OCI-LY7 (cell line): ENCODE results near the gene SRBD1. TPM values are rescaled to one million over a fixed set of nuclear protein-coding genes. Genes with fewer than 3 reads are reported as not detected.

Experiments used
- BruUV-seq: library from RNA; stranded (reverse); fragments of 400-500 nt; replicated peaks from 2 replicates; lab custom pipeline; 2021; lab: Mats Ljungman, UMichigan
- CTCF ChIA-PET: fragments of 300-600 bp; sonication (Branson Sonifier 250); formaldehyde crosslinking; loops from one replicate; lab custom pipeline; 2022; ENCODE audit warnings: antibody characterized with exemption; ENCODE audit not compliant: unreplicated experiment; lab: Charles Lee
- POLR2A ChIA-PET: fragments of 300-600 bp; sonication (Branson Sonifier 250); formaldehyde crosslinking; loops from one replicate; lab custom pipeline; 2022; ENCODE audit warnings: antibody characterized with exemption; lab: Charles Lee
- DNase-seq: peaks from one replicate; pipeline ENCODE4 v3.0.0-alpha.2; 2015; ENCODE audit warnings: low spot score
- H2AFZ ChIP-seq: fragments of 200-600 bp; sonication (generic), shearing (Covaris generic); 2 replicates; pipeline ENCODE4 v1.6.1; 2014; ENCODE audit warnings: mild to moderate bottlenecking, antibody characterized with exemption, low read length, moderate library complexity
- H3K27ac ChIP-seq: fragments of 200-600 bp; sonication (generic); 2 replicates; pipeline ENCODE4 v1.5.1; 2014; ENCODE audit warnings: mixed run types, low read depth, mild to moderate bottlenecking, moderate library complexity, low read length, inconsistent platforms; ENCODE audit not compliant: poor library complexity, severe bottlenecking
- H3K36me3 ChIP-seq: fragments of 200-600 bp; sonication (generic); 2 replicates; pipeline ENCODE4 v1.6.1; 2014; ENCODE audit warnings: mild to moderate bottlenecking, antibody characterized with exemption, low read length, moderate library complexity, mixed read lengths; ENCODE audit not compliant: insufficient read depth
- H3K4me1 ChIP-seq: fragments of 200-600 bp; sonication (generic); 2 replicates; pipeline ENCODE4 v1.5.1; 2014; ENCODE audit warnings: mild to moderate bottlenecking, low read length; ENCODE audit not compliant: insufficient read depth, poor library complexity, severe bottlenecking
- H3K4me2 ChIP-seq: fragments of 200-600 bp; sonication (generic); 2 replicates; pipeline ENCODE4 v1.6.1; 2014; ENCODE audit warnings: mild to moderate bottlenecking, low read length
- H3K4me3 ChIP-seq: fragments of 200-600 bp; sonication (generic); 2 replicates; pipeline ENCODE4 v1.5.1; 2014; ENCODE audit warnings: mild to moderate bottlenecking, low read depth, low read length; ENCODE audit not compliant: poor library complexity, severe bottlenecking
- H3K79me2 ChIP-seq: fragments of 200-600 bp; sonication (generic); 2 replicates; pipeline ENCODE4 v1.6.1; 2016; ENCODE audit warnings: low read depth, mild to moderate bottlenecking, low read length, moderate library complexity, mixed read lengths; ENCODE audit not compliant: insufficient read depth
- H3K9me2 ChIP-seq: fragments of 200-600 bp; sonication (generic); 2 replicates; pipeline ENCODE4 v1.6.1; 2016; ENCODE audit warnings: mild to moderate bottlenecking, low read length, mixed read lengths; ENCODE audit not compliant: insufficient read depth
- H3K9me3 ChIP-seq: fragments of 200-600 bp; sonication (generic); 2 replicates; pipeline ENCODE4 v1.6.1; 2014; ENCODE audit warnings: mild to moderate bottlenecking, mixed run types, low read length, mixed read lengths
- H4K20me1 ChIP-seq: fragments of 200-600 bp; sonication (generic); 2 replicates; pipeline ENCODE4 v1.6.1; 2014; ENCODE audit warnings: mild to moderate bottlenecking, antibody characterized with exemption, low read length, moderate library complexity, mixed read lengths; ENCODE audit not compliant: insufficient read depth
- EZH2phosphoT487 ChIP-seq: fragments of 200-600 bp; sonication (generic); IDR thresholded peaks from 2 replicates; pipeline ENCODE4 v1.6.1; 2018; ENCODE audit warnings: low read depth, borderline replicate concordance, mild to moderate bottlenecking, mixed run types, antibody characterized with exemption, low read length, moderate library complexity, mixed read lengths
- intact Hi-C: fragments of 100-400 bp; cut with micrococcal nuclease; formaldehyde crosslinking; loops from one replicate; pipeline ENCODE4 v1.10.0; 2022; ENCODE audit not compliant: unreplicated experiment
- total RNA-seq, 2 experiments: library from RNA; depleted of rRNA in 1 of 2; stranded (reverse); fragments of >200 nt in 1 of 2; shearing (Covaris generic) in 1 of 2; gene quantifications; 2 replicates each; pipeline ENCODE4 v1.2.3, GENCODE V29; 2014 to 2022
- TF ChIP-seq, protein P1 (sequence below): fragments of 200-600 bp; sonication (generic); conservative IDR thresholded peaks from 2 replicates; pipeline ENCODE4 v1.5.1; 2014; ENCODE audit warnings: mild to moderate bottlenecking, antibody characterized with exemption, low read length, moderate library complexity, mixed read lengths

SRBD1 gene
- total RNA-seq, 2 experiments from 2014 or later = 13.9 to 16.0 TPM

DNA sequence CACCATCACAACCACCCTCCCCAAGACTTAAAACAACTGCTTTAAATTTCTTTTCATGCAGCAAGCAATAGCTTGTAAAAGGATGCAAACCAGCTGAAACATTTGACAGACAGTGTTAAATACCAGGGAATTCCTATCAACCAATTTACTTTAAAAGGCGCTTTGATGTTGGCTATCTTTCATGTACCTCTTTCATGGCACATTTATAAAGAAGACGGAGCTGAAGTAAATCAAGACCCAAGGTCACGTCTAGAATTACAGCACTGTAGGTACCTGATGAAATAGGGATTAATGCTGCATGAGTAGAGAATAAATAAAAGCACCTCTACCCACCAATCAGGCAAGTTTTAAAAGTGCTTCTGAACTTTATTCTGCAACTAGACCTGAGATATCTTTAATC, 78.9 kb downstream of the SRBD1 start:
- intact Hi-C loops = no loop called here
- POLR2A ChIA-PET = interaction anchor here (1.2 kb wide), 1 partner anchor 9 kb away, joined by 3 read pairs; no protein-coding TSS in a partner anchor
- Histone ChIP-seq H2AFZ (no peak overlapping the region), H3K36me3 (no peaks in the 10 kb centered on the region), H3K9me3 (no peaks in the 10 kb centered on the region), H3K4me1 (no peaks in the 10 kb centered on the region), H3K79me2 (no peaks in the 10 kb centered on the region), H3K27ac (no peak overlapping the region), H3K4me2 (no peak overlapping the region), H3K4me3 (no peak overlapping the region), H4K20me1 (no peaks in the 10 kb centered on the region), H3K9me2 (no peaks in the 10 kb centered on the region)
- no TSS peak for BruUV-seq
- DNase-seq = no peak
- TF ChIP-seq EZH2phosphoT487 = no peak
- TF ChIP-seq, protein P1, sequence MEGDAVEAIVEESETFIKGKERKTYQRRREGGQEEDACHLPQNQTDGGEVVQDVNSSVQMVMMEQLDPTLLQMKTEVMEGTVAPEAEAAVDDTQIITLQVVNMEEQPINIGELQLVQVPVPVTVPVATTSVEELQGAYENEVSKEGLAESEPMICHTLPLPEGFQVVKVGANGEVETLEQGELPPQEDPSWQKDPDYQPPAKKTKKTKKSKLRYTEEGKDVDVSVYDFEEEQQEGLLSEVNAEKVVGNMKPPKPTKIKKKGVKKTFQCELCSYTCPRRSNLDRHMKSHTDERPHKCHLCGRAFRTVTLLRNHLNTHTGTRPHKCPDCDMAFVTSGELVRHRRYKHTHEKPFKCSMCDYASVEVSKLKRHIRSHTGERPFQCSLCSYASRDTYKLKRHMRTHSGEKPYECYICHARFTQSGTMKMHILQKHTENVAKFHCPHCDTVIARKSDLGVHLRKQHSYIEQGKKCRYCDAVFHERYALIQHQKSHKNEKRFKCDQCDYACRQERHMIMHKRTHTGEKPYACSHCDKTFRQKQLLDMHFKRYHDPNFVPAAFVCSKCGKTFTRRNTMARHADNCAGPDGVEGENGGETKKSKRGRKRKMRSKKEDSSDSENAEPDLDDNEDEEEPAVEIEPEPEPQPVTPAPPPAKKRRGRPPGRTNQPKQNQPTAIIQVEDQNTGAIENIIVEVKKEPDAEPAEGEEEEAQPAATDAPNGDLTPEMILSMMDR = no peak
- CTCF ChIA-PET = no interaction called here

DNA sequence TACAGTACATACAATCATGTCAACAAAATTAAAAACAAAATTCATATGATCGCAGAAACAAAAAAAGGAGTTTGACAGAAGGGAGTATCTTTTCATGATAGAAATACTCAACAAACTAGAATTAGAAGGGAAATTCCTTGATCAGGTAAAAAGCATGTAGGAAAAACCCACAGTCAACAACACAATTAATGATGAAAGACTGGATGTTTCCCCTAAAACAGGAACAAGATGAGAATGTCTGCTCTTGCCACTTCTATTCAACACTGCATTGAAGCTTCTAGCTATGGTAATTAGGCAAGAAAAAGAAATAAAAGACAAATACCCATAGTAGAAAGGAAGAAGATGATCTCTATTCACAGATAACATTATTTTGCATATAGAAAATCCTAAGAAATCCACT, 87.1 kb downstream of the SRBD1 start:
- DNase-seq = no peak
- intact Hi-C loops = no loop called here
- Histone ChIP-seq H3K27ac (no peak overlapping the region), H3K36me3 (no peaks in the 10 kb centered on the region), H3K4me2 (no peak overlapping the region), H3K4me1 (no peaks in the 10 kb centered on the region), H4K20me1 (no peaks in the 10 kb centered on the region), H3K79me2 (no peaks in the 10 kb centered on the region), H2AFZ (no peak overlapping the region), H3K4me3 (no peak overlapping the region), H3K9me2 (no peaks in the 10 kb centered on the region), H3K9me3 (no peaks in the 10 kb centered on the region)
- no TSS peak for BruUV-seq
- TF ChIP-seq, protein P1 = no peak
- TF ChIP-seq EZH2phosphoT487 = no peak
- POLR2A ChIA-PET = no interaction called here
- CTCF ChIA-PET = no interaction called here

DNA sequence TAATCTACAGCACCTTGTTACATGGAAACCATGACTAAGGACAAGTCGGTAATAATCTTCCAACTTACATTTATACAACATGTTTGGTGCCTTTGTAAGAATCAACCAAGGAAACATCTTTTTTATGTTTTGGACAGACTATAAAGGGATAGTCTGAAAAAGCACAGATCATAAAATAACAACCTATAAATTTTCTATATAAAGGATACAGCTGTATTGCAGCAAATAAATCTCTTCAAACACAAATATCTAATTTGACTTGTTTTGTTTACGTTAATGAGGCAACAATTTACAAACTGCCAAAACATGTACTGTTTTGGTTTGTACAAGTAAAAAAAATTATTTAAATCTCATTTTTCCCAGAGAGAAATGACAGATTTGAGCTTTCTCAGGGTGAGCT, 92.5 kb downstream of the SRBD1 start:
- no peaks in the 10 kb centered on the region for H3K9me3 ChIP-seq
- no peak overlapping the region for H3K4me2 ChIP-seq
- no peaks in the 10 kb centered on the region for H3K4me1 ChIP-seq
- no peak overlapping the region for H3K4me3 ChIP-seq
- no peaks in the 10 kb centered on the region for H4K20me1 ChIP-seq
- DNase-seq = no peak
- BruUV-seq = no TSS peak
- TF ChIP-seq, protein P1 = no peak
- no peak for TF ChIP-seq EZH2phosphoT487
- H3K79me2 ChIP-seq = no peaks in the 10 kb centered on the region
- intact Hi-C loops = no loop called here
- no peak overlapping the region for H3K27ac ChIP-seq
- no peaks in the 10 kb centered on the region for H3K9me2 ChIP-seq
- H3K36me3 ChIP-seq = no peaks in the 10 kb centered on the region
- ChIA-PET CTCF (no interaction called here), POLR2A (interaction anchor here (0.6 to 0.7 kb wide), 4 partner anchors 26 to 172 kb away, joined by 3 to 4 read pairs (median 3); no protein-coding TSS in a partner anchor)
- H2AFZ ChIP-seq = no peak overlapping the region
